Hematopoietic multipotent progenitor cell treated with erythropoietin and hydrocortisone succinate and interleukin-3 and kit ligand, for 15 days (in vitro differentiated cells): ENCODE data around the gene PCNX1.
"Not testable (repeated sequence)": the region's sequence is repeated elsewhere in the genome, so short reads cannot be mapped to it uniquely, and the experiment has no call there.

Source experiments
- DNase-seq: peaks from one replicate; pipeline ENCODE4 v3.0.0-alpha.2; 2015; ENCODE audit warnings: low spot score

The PCNX1 gene

GRCh38 chr14:70962935-70963334 is 55.7 kb downstream of the PCNX1 start:
- DNase-seq: no peak

- no peak for DNase-seq
Observed at GRCh38 chr14:70964492-70964891, 57.2 kb downstream of the PCNX1 start.

DNA sequence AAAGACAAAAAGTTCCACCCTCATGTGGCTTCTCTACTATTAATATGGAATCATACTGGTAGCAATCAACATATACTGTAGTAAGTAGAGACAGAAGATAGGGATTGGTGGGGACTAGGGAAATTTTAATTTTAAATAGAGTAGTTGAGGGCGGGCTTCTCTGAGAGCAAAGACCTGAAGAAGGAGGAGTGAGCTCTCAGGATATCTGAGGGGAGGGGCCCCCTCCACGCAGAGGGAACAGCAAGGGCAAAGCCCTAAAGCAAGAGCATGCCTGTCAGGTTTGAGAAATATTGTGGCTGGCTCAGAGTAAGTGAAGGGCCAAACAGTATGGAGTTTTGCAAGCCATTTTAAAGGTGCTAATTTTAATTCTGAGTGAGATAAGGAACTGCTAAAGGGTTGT is 64.3 kb downstream of the PCNX1 start:
- no peak for DNase-seq

DNA sequence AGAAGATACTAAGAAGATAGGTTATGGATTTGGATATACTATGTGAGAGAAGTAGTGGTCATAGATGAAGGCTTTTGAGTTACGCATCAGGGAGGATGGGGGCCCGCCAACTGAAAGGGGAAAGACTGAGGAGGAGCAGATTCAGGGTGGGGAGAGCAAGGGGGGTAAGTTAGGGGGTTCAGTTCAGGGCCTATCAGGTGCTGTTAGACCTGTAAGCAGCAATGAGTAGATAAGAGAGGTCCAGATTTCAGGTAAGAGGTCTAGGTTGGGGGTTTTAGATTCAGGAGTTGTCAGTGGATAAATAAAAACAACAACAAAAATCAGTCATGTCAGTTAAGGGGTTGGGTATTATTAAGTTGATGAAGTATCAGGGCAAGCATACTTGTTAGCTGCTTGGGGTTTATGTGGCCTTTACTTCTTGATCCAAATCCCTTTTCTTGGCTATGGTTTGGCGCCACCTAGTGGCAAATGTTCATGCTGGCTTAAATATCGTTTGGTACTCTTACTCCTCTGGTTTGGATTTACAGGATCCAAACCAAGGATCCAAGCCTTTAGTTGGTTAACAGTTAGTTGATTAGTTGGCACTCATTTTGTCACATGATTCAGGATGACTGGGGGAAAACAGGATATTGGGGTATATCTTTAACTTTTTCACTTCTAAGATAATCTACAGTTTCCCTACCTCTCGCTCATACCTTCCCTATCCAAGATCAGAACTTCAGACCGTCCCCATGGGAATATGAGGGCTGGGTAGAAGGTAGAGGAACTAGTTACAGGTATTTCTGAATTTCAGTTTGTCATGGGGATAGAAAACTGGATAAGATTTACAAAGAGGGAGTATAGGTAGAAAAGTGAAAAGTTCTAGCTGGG is 65.1 kb downstream of the PCNX1 start:
- peak; percentile 75 for DNase-seq

GRCh38 chr14:70976591-70976990 is 69.3 kb downstream of the PCNX1 start:
- no peak for DNase-seq

DNA sequence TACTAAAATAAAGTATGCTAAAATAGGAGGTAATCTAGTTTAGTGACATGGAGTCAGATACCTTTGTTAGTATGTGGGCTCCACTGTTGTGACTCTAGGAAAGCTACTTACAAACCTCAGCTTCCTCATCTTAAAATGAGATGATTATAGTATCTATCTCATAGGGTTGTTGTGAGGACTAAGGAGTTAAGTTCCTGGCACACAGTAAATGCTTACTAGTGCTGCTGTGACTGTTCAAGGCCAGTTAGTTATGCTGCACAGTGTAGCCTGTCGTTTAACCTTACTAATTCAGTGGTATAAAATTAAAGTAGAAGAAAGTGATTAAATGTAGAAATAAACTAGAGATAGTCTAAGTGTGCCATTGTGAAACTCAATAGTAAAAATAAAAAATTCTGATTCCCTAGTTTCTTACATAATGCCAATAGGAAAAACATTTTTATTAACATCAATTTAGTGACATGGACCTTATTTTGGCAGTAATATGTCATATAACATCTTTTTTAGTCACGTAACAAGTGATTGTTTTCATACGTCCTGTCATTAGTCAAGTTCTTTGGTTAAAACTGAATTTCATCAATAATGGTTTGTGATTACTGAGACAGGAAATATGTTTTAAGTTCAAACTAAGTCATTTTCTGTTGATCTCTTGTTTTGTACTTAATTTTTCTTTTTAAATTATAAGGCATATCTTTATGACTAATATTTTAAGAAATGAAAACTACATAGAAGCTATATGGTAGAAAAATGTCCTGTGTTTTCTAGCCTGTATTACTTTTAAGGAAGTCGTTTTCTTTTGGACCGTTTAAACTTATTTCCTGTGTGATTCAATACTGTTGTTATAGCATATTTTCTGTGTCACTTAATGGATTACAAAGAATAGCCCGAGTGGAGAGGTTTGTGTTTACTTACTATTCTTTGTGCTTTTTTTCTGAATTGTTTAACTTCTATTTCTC is 74.0 kb downstream of the PCNX1 start:
- no peak for DNase-seq

DNA sequence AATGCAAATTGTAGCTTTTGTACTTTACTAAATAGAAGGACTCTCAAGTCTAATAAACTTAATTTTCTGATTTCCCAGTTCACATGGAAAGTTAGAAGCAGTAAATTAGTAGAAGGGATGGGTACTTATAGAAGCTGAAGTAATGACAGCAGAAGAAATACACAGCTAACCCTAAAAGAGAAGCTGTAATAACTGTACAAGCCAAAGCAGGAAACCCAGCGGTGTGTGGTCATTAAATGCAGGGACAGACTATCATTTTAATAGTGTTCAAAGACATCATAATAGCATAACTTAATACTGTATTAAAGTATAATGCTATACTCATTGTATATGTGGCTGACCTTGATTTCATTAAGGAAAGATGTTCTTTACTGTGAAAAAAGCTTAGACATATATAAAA is 74.9 kb downstream of the PCNX1 start:
- no peak for DNase-seq

- DNase-seq: no peak
Observed at GRCh38 chr14:70987041-70987440, 79.8 kb downstream of the PCNX1 start.

GRCh38 chr14:70988452-70988851 is 81.2 kb downstream of the PCNX1 start:
- no peak for DNase-seq

DNA sequence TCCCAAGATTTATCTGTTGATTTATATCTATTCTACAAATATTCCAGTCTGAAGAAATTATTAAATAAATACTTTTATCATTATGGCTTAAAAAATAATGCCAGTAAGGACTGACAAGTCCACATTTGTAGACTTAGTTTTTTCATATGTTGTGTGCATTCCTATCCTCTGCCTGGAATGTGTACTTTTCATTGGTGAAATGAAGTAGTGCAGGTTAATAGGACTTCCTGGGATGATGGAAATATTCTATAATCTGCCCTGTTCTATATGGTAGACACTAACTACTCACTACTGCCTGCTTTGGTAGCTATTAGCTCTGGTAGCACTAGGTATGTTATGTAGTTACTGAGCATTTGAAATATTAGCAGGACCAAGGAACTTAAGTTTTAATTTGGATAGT is 86.7 kb downstream of the PCNX1 start:
- no peak for DNase-seq

DNA sequence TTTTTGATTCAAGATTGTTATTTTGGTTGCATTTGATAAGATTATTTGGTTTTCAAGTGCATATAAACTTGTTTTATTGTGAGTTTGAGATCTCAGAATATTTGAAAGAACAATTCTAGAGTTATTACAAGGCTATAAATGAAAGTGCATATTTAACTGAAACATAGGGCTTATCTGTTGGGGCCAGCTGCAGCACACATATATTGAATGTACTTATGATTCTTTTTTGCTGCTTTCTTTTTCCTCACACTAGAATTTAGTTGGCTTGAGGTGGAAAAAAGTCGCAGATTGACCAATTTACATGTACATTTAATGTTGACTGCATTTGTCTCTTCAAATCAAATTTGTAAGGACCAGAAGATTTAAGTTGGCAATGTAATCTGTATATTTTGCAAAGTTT is 88.0 kb downstream of the PCNX1 start:
- DNase-seq: no peak

GRCh38 chr14:70995671-70996070 is 88.4 kb downstream of the PCNX1 start:
- no peak for DNase-seq

DNA sequence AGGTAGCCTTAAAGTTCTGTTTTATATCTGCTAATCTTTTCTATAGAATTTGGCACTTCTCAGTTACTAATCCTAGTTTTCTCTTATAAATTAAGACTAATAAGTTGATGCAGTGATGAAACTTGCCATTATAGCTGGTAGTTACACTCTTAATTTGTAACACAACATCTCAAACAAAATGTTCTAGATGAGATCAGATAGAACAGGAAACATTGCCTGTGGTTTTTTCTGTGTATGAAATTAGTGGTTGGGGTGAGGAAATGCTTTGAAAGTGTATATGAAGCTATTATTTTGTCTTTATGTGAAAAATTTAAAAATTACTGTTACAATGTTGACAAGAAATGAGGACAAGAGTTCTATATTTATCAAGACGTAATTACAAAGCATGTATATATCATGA is 91.9 kb downstream of the PCNX1 start:
- no peak for DNase-seq

GRCh38 chr14:71000091-71000490 is 92.8 kb downstream of the PCNX1 start:
- DNase-seq: no peak

- no peak for DNase-seq
Observed at GRCh38 chr14:71001742-71002141, 94.5 kb downstream of the PCNX1 start.

DNA sequence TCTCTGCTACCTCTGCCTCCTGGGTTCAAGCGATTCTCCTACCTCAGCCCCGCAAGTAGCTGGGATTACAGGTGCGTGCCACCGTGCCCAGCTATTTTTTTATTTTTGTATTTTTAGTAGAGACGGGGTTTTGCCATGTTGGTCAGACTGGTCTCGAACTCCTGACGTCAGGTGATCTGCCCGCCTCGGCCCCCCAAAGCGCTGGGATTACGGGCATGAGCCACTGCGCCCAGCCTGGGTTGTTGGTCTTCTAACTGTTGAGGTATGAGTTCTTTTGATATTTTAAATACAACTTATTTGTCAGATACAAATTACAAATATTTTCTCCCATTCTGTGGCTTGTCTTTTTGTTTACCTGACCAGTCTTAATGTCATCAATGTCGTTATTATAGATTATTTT is 95.9 kb downstream of the PCNX1 start:
- no peak for DNase-seq

GRCh38 chr14:71004481-71004880 is 97.2 kb downstream of the PCNX1 start:
- DNase-seq: no peak

DNA sequence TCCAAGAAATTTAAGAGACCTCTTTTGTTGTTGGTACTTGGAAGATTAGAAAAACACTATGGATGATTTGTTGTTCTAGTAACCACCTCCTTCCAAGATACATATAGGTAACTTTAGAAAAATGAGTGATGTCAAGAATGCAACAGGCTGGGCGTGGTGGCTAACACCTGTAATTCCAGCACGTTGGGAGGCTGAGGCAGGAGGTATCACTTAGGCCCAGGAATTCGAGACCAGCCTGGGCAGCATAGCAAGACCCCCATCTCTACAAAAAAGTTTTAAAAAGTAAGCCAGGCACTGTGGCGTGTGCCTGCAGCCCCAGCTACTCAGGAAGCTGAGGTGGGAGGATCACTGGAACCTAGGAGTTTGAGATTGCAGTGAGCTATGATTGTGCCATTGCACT is 97.8 kb downstream of the PCNX1 start:
- DNase-seq: no peak

DNA sequence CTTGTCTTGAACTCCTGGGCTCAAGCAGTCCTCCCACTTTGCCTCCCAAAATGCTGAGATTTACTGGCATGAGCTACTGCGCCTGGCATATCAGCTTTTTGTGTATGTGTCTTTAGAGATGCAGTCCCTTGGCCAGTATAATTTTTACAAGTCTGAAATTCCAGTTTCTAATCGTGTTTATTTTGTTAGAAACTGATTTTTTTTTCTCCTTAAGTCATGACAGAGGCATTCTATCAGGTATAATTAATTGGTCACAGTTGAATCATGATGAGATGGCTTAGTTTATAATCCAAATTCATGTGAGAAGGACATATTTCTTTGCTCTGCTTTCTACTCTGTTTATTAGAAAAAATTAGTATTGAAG is 98.9 kb downstream of the PCNX1 start:
- DNase-seq: no peak

DNA sequence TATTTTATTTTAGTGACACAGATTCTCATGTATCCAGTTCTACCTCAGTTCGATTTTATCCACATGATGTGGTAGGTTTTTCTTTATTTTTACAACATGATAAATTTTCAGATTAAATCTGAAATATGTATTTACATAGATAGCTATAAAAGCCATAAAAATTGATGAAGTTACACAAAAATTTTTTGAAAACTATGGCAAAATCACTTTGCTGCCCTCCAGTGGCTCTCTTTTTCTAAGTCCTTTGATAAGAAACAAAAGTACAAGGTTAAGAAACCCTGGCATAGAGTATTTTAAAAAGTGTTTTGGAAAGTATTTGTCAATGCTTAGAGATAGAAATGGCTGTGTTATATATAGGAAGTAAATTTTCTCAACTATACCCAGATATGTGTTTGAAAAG is 104.2 kb downstream of the PCNX1 start:
- DNase-seq: no peak

- DNase-seq: no peak
Observed at GRCh38 chr14:71012888-71013287, 105.6 kb downstream of the PCNX1 start.

GRCh38 chr14:71013551-71014192 is 106.4 kb downstream of the PCNX1 start:
- no peak for DNase-seq

DNA sequence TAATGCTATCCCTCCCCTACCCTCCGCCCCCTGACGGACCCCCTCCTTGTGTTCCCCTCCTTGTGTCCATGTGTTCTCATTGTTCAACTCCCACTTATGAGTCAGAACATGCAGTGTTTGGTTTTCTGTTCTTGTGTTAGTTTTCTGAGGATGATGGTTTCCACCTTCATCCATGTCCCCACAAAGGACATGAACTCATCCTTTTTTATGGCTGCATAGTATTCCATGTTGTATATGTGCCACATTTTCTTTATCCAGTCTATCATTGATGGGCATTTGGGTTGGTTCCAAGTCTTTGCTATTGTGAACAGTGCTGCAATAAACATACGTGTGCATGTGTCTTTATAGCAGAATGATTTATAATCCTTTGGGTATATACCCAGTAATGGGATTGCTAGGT is 112.7 kb downstream of the PCNX1 start:
- not testable (repeated sequence) for DNase-seq
